Left ventricle myocardium inferior (tissue), 1 donor: ENCODE data around the gene CABLES1. TPM values are rescaled to one million over a fixed set of nuclear protein-coding genes. Genes with fewer than 3 reads are reported as not detected.

Experiments used
- DNase-seq: peaks from one replicate; pipeline ENCODE4 v3.0.0-alpha.2; 2020
- H3K27ac ChIP-seq: fragments of 200-600 bp; replicated peaks from 2 replicates; pipeline ENCODE4 v1.8.0; 2021
- H3K27me3 ChIP-seq: fragments of 200-600 bp; 2 replicates; pipeline ENCODE4 v1.8.0; 2021; ENCODE audit warnings: low read depth
- H3K36me3 ChIP-seq: fragments of 200-600 bp; 2 replicates; pipeline ENCODE4 v1.8.0; 2021
- H3K4me1 ChIP-seq: fragments of 200-600 bp; 2 replicates; pipeline ENCODE4 v1.8.0; 2021
- H3K4me3 ChIP-seq: fragments of 200-600 bp; 2 replicates; pipeline ENCODE4 v1.8.0; 2021; ENCODE audit warnings: mild to moderate bottlenecking, moderate library complexity
- H3K9me3 ChIP-seq: fragments of 200-600 bp; replicated peaks from 2 replicates; pipeline ENCODE4 v1.8.0; 2021
- intact Hi-C: fragments of 100-400 bp; cut with micrococcal nuclease; formaldehyde crosslinking; loops from one replicate; pipeline ENCODE4 v1.11.0; 2022
- total RNA-seq: library from RNA; stranded (reverse); fragmentation: NEBNext Ultra II Directional; extraction: Animal tissue kit (Norgen Biotek cat#: 25700); gene quantifications from one replicate; pipeline ENCODE4 v1.2.1, GENCODE V29; 2021
- TF ChIP-seq, protein P1 (sequence below): fragments of 200-600 bp; IDR thresholded peaks from 2 replicates; pipeline ENCODE4 v1.8.0; 2021; ENCODE audit warnings: antibody characterized with exemption, mild to moderate bottlenecking, borderline replicate concordance
- donor health status: DM: no; HTN: yes; CAD: no; lungs with severe emphysema.

Gene CABLES1
- total RNA-seq, 1 donor from 2014 or later, result 2.7 TPM

DNA sequence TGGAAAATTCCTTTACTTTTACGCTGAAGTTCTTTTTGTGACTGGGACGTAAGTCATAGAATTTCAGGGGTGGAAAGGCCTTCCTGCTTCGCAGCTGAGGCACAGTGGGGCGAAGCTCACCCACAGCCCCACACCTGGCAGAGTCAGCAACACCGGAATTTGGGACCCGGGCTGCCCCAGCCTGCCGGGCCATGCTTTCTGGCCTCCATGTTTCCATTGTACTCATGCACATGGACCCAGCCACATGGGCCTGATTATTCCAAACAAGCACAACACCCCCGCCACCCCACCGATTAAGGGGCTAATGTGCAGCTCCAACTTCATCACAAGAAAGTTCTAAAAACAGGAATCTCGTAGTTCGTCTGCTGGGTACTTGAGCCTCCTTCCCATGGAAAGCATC lies 82.5 kb downstream of the CABLES1 start:
- intact Hi-C loops, result no loop called here
- DNase-seq, result no peak
- Histone ChIP-seq H3K27ac (no peak overlapping the region), H3K9me3 (no peaks in the 10 kb centered on the region), H3K27me3 (peaks cover 30% of the 10 kb centered on the region), H3K36me3 (no peaks in the 10 kb centered on the region), H3K4me1 (peaks cover 22% of the 10 kb centered on the region), H3K4me3 (no peak overlapping the region)
- TF ChIP-seq, protein P1, sequence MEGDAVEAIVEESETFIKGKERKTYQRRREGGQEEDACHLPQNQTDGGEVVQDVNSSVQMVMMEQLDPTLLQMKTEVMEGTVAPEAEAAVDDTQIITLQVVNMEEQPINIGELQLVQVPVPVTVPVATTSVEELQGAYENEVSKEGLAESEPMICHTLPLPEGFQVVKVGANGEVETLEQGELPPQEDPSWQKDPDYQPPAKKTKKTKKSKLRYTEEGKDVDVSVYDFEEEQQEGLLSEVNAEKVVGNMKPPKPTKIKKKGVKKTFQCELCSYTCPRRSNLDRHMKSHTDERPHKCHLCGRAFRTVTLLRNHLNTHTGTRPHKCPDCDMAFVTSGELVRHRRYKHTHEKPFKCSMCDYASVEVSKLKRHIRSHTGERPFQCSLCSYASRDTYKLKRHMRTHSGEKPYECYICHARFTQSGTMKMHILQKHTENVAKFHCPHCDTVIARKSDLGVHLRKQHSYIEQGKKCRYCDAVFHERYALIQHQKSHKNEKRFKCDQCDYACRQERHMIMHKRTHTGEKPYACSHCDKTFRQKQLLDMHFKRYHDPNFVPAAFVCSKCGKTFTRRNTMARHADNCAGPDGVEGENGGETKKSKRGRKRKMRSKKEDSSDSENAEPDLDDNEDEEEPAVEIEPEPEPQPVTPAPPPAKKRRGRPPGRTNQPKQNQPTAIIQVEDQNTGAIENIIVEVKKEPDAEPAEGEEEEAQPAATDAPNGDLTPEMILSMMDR, result no peak

DNA sequence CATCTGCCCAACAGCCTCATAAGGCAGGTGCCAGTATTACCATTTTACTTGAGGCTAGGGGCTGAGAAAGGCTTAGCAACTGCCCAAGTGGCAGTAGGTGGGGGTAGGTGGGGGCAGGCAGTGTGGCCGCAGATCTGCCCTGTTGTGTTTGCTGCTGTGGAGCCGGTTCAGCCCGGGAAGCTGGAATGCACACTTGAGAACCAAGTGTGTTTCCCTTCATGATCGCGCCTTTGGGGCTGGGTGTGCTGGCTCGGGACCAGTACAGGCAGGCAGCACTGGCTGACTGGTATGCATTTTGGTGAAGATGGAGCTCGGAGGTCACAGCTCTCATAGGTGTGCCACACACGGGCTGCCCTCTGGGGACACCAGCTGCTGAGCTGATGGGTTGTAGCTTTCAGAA lies 85.1 kb downstream of the CABLES1 start:
- Histone ChIP-seq H3K4me1 (peaks cover 8% of the 10 kb centered on the region), H3K27ac (no peak overlapping the region), H3K9me3 (no peaks in the 10 kb centered on the region), H3K36me3 (no peaks in the 10 kb centered on the region), H3K4me3 (no peak overlapping the region), H3K27me3 (peaks cover 30% of the 10 kb centered on the region)
- TF ChIP-seq, protein P1, result no peak
- intact Hi-C loops, result no loop called here
- no peak for DNase-seq

DNA sequence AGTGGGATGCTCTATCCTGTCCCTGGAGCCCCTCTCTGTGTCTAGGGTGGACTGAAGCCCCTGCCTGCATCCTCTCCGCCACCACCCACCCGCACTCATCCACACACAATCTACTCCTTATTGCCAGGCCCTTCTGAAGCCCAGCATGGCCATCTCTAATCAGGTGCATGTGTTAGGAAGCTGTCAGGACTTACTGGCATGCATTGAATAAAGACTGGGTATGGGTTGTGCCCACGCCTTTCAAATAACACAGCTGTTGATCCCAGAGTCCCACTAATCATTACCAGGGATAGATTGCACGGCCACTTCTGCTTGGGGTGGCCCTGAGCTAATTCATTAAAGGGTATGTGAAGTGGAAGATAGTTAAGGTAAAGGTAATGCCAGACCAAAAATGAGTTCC lies 88.4 kb downstream of the CABLES1 start:
- H3K4me3 ChIP-seq, result no peak overlapping the region
- peaks cover 28% of the 10 kb centered on the region for H3K27me3 ChIP-seq
- no peaks in the 10 kb centered on the region for H3K9me3 ChIP-seq
- DNase-seq, result no peak
- TF ChIP-seq, protein P1, result no peak
- no peaks in the 10 kb centered on the region for H3K36me3 ChIP-seq
- intact Hi-C loops, result no loop called here
- H3K27ac ChIP-seq, result no peak overlapping the region
- H3K4me1 ChIP-seq, result peaks cover 37% of the 10 kb centered on the region

DNA sequence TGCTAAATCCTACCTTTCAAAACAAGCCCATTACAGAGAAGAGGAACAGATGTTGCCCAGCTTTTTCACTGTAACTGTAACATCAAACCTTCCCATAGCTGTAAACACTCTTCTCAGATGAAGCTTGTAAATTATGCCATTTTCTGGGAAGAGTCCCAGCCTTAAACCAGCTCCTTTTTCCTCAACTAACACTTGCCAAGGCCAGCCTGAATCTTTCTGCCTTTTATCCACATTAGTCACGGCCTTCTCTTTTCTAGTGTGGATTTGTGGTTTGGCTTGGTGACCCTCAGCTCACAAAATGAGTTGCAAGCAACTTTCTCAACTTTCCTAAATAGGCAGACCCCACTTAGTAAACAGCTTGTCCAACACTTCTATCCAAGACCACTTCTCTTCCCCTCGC lies 90.2 kb downstream of the CABLES1 start:
- Histone ChIP-seq H3K27ac (peak overlapping the region; percentile 80), H3K27me3 (peaks cover 10% of the 10 kb centered on the region), H3K36me3 (no peaks in the 10 kb centered on the region), H3K4me3 (no peak overlapping the region), H3K4me1 (peaks cover 46% of the 10 kb centered on the region), H3K9me3 (no peaks in the 10 kb centered on the region)
- TF ChIP-seq, protein P1, result no peak
- intact Hi-C loops, result no loop called here
- DNase-seq, result no peak

DNA sequence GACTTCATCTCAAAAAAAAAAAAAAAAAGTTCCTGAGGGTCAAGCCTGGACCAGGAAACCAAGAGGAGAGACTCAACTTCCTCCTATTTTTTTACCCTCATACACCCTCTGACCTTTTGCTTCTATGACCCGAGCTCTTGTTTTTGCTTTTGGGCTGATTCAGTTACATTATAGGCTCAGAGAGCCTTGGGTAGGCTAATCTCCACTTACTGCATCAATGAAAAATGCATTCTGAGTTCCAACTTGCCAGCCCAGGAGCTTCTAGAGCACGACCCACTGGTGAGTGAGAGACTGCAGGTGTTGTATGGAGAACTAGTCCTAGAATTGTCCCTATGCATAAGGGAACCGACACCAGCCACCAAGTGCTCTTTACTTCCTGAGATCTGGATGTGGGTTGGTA lies 91.1 kb downstream of the CABLES1 start:
- Histone ChIP-seq H3K4me3 (no peak overlapping the region), H3K4me1 (peaks cover 55% of the 10 kb centered on the region), H3K9me3 (no peaks in the 10 kb centered on the region), H3K36me3 (no peaks in the 10 kb centered on the region), H3K27ac (peak overlapping the region; percentile 80), H3K27me3 (peaks cover 3% of the 10 kb centered on the region)
- TF ChIP-seq, protein P1, result no peak
- DNase-seq, result no peak
- intact Hi-C loops, result no loop called here
